H9 (cell line): ENCODE data around the gene MAST4. TPM values are rescaled to one million over a fixed set of nuclear protein-coding genes. Genes with fewer than 3 reads are reported as not detected.

Experiments used
- DNase-seq: peaks from one replicate; pipeline ENCODE4 v3.0.0-alpha.2; 2017
- H2AFZ ChIP-seq: one replicate; pipeline ENCODE4 v1.6.1; 2013; ENCODE audit warnings: mild to moderate bottlenecking, low read length, control low read depth, moderate library complexity
- H2AK5ac ChIP-seq: 2 replicates; pipeline ENCODE4 v1.6.1; 2013; ENCODE audit warnings: low read length, control low read depth, mixed read lengths; ENCODE audit not compliant: insufficient read length
- H2BK120ac ChIP-seq: one replicate; pipeline ENCODE4 v1.6.1; 2013; ENCODE audit warnings: low read depth, mild to moderate bottlenecking, low read length, control low read depth, inconsistent platforms; ENCODE audit not compliant: poor library complexity, severe bottlenecking
- H2BK12ac ChIP-seq: 2 replicates; pipeline ENCODE4 v1.6.1; 2013; ENCODE audit warnings: low read length, control low read depth, mixed read lengths, low read depth; ENCODE audit not compliant: insufficient read length
- H2BK15ac ChIP-seq: 2 replicates; pipeline ENCODE4 v1.6.1; 2013; ENCODE audit warnings: low read depth, low read length, control low read depth
- H2BK20ac ChIP-seq: one replicate; pipeline ENCODE4 v1.6.1; 2013; ENCODE audit warnings: low read depth, mild to moderate bottlenecking, low read length, control low read depth, inconsistent platforms; ENCODE audit not compliant: poor library complexity, severe bottlenecking
- H2BK5ac ChIP-seq: 2 replicates; pipeline ENCODE4 v1.6.1; 2013; ENCODE audit warnings: low read length, control low read depth, mixed read lengths; ENCODE audit not compliant: insufficient read length
- H3K14ac ChIP-seq: 2 replicates; pipeline ENCODE4 v1.6.1; 2013; ENCODE audit warnings: low read length, control low read depth; ENCODE audit not compliant: insufficient read depth
- H3K18ac ChIP-seq: 2 replicates; pipeline ENCODE4 v1.6.1; 2013; ENCODE audit warnings: low read depth, mild to moderate bottlenecking, mixed read lengths, low read length, control low read depth; ENCODE audit not compliant: insufficient read length
- H3K23ac ChIP-seq: 2 replicates; pipeline ENCODE4 v1.6.1; 2013; ENCODE audit warnings: low read length, control low read depth, mixed read lengths, low read depth; ENCODE audit not compliant: insufficient read length
- H3K23me2 ChIP-seq: 2 replicates; pipeline ENCODE4 v1.6.1; 2013; ENCODE audit warnings: low read depth, mild to moderate bottlenecking, mixed read lengths, low read length, control low read depth; ENCODE audit not compliant: insufficient read length, poor library complexity, severe bottlenecking
- H3K27ac ChIP-seq: 2 replicates; pipeline ENCODE4 v1.5.1; 2013; ENCODE audit warnings: low read length, control low read depth, mixed read lengths, low read depth; ENCODE audit not compliant: insufficient read length
- H3K27me3 ChIP-seq: 2 replicates; pipeline ENCODE4 v1.6.1; 2013; ENCODE audit warnings: low read length, control low read depth, inconsistent platforms; ENCODE audit not compliant: insufficient read depth
- H3K4ac ChIP-seq: 2 replicates; pipeline ENCODE4 v1.6.1; 2013; ENCODE audit warnings: low read depth, mild to moderate bottlenecking, control low read depth, inconsistent platforms, low read length, moderate library complexity
- H3K4me1 ChIP-seq: 2 replicates; pipeline ENCODE4 v1.6.1; 2013; ENCODE audit warnings: low read length, control low read depth, inconsistent platforms; ENCODE audit not compliant: insufficient read depth
- H3K4me2 ChIP-seq: 2 replicates; pipeline ENCODE4 v1.6.1; 2013; ENCODE audit warnings: low read length, control low read depth, mixed read lengths; ENCODE audit not compliant: insufficient read length, insufficient read depth
- H3K56ac ChIP-seq: 2 replicates; pipeline ENCODE4 v1.6.1; 2013; ENCODE audit warnings: low read depth, mild to moderate bottlenecking, mixed read lengths, low read length, control low read depth; ENCODE audit not compliant: insufficient read length
- H3K79me1 ChIP-seq: 2 replicates; pipeline ENCODE4 v1.6.1; 2013; ENCODE audit warnings: low read depth, mild to moderate bottlenecking, moderate library complexity, low read length, control low read depth, inconsistent platforms; ENCODE audit not compliant: insufficient read depth, poor library complexity, severe bottlenecking
- H3K79me2 ChIP-seq: 2 replicates; pipeline ENCODE4 v1.6.1; 2013; ENCODE audit warnings: low read length, control low read depth, inconsistent platforms; ENCODE audit not compliant: insufficient read depth
- H3K9ac ChIP-seq: 2 replicates; pipeline ENCODE4 v1.6.1; 2013; ENCODE audit warnings: low read length, control low read depth, mixed read lengths; ENCODE audit not compliant: insufficient read length; ENCODE audit errors: extremely low read depth
- H3K9me3 ChIP-seq: one replicate; pipeline ENCODE4 v1.6.1; 2013; ENCODE audit warnings: low read depth, low read length, inconsistent platforms; ENCODE audit not compliant: control insufficient read depth
- H3T11ph ChIP-seq: one replicate; pipeline ENCODE4 v1.6.1; 2013; ENCODE audit warnings: mild to moderate bottlenecking, low read length, control low read depth, inconsistent platforms
- H4K20me1 ChIP-seq: one replicate; pipeline ENCODE4 v1.6.1; 2013; ENCODE audit not compliant: control insufficient read depth, insufficient read length, insufficient read depth
- H4K5ac ChIP-seq: 2 replicates; pipeline ENCODE4 v1.6.1; 2013; ENCODE audit warnings: low read depth, mild to moderate bottlenecking, mixed read lengths, low read length, control low read depth; ENCODE audit not compliant: insufficient read length
- H4K8ac ChIP-seq: replicated peaks from 2 replicates; pipeline ENCODE4 v1.6.1; 2013; ENCODE audit warnings: low read length, control low read depth, mixed read lengths, low read depth; ENCODE audit not compliant: insufficient read length
- H4K91ac ChIP-seq: 2 replicates; pipeline ENCODE4 v1.6.1; 2013; ENCODE audit warnings: low read depth, mild to moderate bottlenecking, moderate library complexity, mixed read lengths, low read length, control low read depth; ENCODE audit not compliant: insufficient read length
- H3K27ac Mint-ChIP-seq, 3 experiments: 2 replicates in 2 of 3; 3 replicates in 1 of 3; pipeline ENCODE4 v1.8.0; 2020 to 2021; ENCODE audit warnings: mixed read lengths in 3 of 3, mild to moderate bottlenecking in 1 of 3, moderate library complexity in 1 of 3
- H3K27me3 Mint-ChIP-seq: 2 replicates; pipeline ENCODE4 v1.8.0; 2021; ENCODE audit warnings: low read depth, mild to moderate bottlenecking, moderate library complexity, mixed read lengths
- H3K36me3 Mint-ChIP-seq, 3 experiments: 2 replicates in 2 of 3; 3 replicates in 1 of 3; pipeline ENCODE4 v1.8.0; 2020 to 2021; ENCODE audit warnings: low read depth in 3 of 3, mixed read lengths in 3 of 3; ENCODE audit not compliant: insufficient read depth in 1 of 3
- H3K4me1 Mint-ChIP-seq, 2 experiments: 2 replicates each; pipeline ENCODE4 v1.8.0; 2020; ENCODE audit warnings: mixed read lengths in 2 of 2
- H3K4me3 Mint-ChIP-seq, 2 experiments: 2 replicates in 1 of 2; 3 replicates in 1 of 2; pipeline ENCODE4 v1.8.0; 2020 to 2021; ENCODE audit warnings: mild to moderate bottlenecking in 2 of 2, mixed read lengths in 2 of 2, moderate library complexity in 1 of 2
- H3K9me3 Mint-ChIP-seq, 2 experiments: 2 replicates in 1 of 2; 3 replicates in 1 of 2; pipeline ENCODE4 v1.8.0; 2020; ENCODE audit warnings: mild to moderate bottlenecking in 2 of 2, mixed read lengths in 2 of 2, moderate library complexity in 1 of 2
- WGBS: extraction: QIAGEN DNeasy Blood & Tissue Kit; methylation state at CpG from one replicate; pipeline ENCODE4 v1.1.7; 2013; ENCODE audit warnings: missing lambda C conversion rate, low lambda C conversion rate, mixed read lengths; ENCODE audit not compliant: insufficient read length; ENCODE audit errors: extremely low coverage; 5-methylcytosine and 5-hydroxymethylcytosine counted together
- total RNA-seq: library from RNA; stranded (reverse); gene quantifications from 2 replicates; pipeline ENCODE4 v1.2.1, GENCODE V29; 2021
- TF ChIP-seq, protein P1 (sequence below): fragments of 200-600 bp; sonication (generic); conservative IDR thresholded peaks from 3 replicates; pipeline ENCODE4 v1.8.0; 2021; ENCODE audit warnings: antibody characterized with exemption, mild to moderate bottlenecking

MAST4 gene
- total RNA-seq, 1 experiment from 2014 or later: 3.7 TPM

DNA sequence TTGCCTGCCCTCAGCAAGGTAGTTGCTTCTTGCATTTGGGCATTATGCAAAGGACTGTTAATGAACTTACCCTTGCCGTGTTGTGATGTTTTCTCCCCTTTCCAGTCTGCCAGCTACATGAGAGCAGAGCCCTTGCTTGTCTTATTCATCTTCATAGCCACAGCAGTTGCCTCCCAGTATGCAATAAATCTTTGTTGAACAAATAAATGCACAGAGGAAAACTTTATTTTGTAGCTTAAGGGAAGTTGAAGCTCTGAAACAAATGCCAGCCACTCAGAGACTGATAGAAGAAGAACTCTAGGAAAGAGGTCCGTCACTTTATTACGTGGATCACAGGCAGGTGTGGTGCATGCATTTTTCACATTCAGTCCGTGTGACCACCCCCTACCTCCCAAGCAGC, 19.7 kb downstream of the MAST4 start:
- H4K5ac ChIP-seq: no peak overlapping the region
- no peaks in the 10 kb centered on the region for H4K20me1 ChIP-seq
- no peak overlapping the region for H4K8ac ChIP-seq
- H3K27me3 ChIP-seq: no peaks in the 10 kb centered on the region
- H3K4me1 Mint-ChIP-seq: peaks cover 2 to 12% of the 10 kb centered on the region in 2 experiments
- H3K27ac ChIP-seq: no peak overlapping the region
- peak overlapping the region in 1 of 3 experiments; percentile 56; a peak in 2 of 7 replicates for H3K27ac Mint-ChIP-seq
- H3K4me3 Mint-ChIP-seq: no peak overlapping the region
- H3K9me3 Mint-ChIP-seq: no peaks in the 10 kb centered on the region
- H3K79me2 ChIP-seq: no peaks in the 10 kb centered on the region
- no peaks in the 10 kb centered on the region for H3K79me1 ChIP-seq
- H3T11ph ChIP-seq: no peak overlapping the region
- no CpG with 5 or more reads among the region's 4 CpGs for WGBS
- no peaks in the 10 kb centered on the region for H3K23me2 ChIP-seq
- no peak overlapping the region for H3K18ac ChIP-seq
- H2BK5ac ChIP-seq: no peak overlapping the region
- no peak for DNase-seq
- no peak overlapping the region for H2AFZ ChIP-seq
- H3K27me3 Mint-ChIP-seq: no peaks in the 10 kb centered on the region
- H4K91ac ChIP-seq: no peak overlapping the region
- no peak overlapping the region for H3K9ac ChIP-seq
- H3K56ac ChIP-seq: no peak overlapping the region
- H2BK120ac ChIP-seq: no peak overlapping the region
- no peaks in the 10 kb centered on the region; the same call in 1 of the 2 replicates for H3K4me1 ChIP-seq
- H3K9me3 ChIP-seq: no peaks in the 10 kb centered on the region
- H3K4me2 ChIP-seq: no peak overlapping the region
- H3K14ac ChIP-seq: no peak overlapping the region
- no peak overlapping the region for H3K23ac ChIP-seq
- H3K36me3 Mint-ChIP-seq: no peaks in the 10 kb centered on the region
- TF ChIP-seq, protein P1, sequence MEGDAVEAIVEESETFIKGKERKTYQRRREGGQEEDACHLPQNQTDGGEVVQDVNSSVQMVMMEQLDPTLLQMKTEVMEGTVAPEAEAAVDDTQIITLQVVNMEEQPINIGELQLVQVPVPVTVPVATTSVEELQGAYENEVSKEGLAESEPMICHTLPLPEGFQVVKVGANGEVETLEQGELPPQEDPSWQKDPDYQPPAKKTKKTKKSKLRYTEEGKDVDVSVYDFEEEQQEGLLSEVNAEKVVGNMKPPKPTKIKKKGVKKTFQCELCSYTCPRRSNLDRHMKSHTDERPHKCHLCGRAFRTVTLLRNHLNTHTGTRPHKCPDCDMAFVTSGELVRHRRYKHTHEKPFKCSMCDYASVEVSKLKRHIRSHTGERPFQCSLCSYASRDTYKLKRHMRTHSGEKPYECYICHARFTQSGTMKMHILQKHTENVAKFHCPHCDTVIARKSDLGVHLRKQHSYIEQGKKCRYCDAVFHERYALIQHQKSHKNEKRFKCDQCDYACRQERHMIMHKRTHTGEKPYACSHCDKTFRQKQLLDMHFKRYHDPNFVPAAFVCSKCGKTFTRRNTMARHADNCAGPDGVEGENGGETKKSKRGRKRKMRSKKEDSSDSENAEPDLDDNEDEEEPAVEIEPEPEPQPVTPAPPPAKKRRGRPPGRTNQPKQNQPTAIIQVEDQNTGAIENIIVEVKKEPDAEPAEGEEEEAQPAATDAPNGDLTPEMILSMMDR: no peak
- H2BK12ac ChIP-seq: no peak overlapping the region
- no peak overlapping the region for H2BK20ac ChIP-seq
- no peak overlapping the region for H2BK15ac ChIP-seq
- H2AK5ac ChIP-seq: no peak overlapping the region
- H3K4ac ChIP-seq: no peak overlapping the region
